ENCODE results near the gene BHMT. TPM values are rescaled to one million over a fixed set of nuclear protein-coding genes. Genes with fewer than 3 reads are reported as not detected.

Gene BHMT
- total and polyA plus RNA-seq, 2 donors (not counting 1 experiment from before 2014, with no cell fraction given), result 0.17 TPM; not detected in 1

GRCh38 chr5:79112703-79113058 lies 1.1 kb downstream of the BHMT start:
- H3K27me3 ChIP-seq (ENCODE audit: control insufficient read depth, insufficient read depth, low read length), result peaks cover 22% of the 10 kb centered on the region
- no peaks in the 10 kb centered on the region for H3K36me3 ChIP-seq (ENCODE audit: control insufficient read depth, insufficient read depth, low read length)
- no peaks in the 10 kb centered on the region for H4K20me1 ChIP-seq (ENCODE audit: control insufficient read depth, extremely low read depth, insufficient read depth, low read length)
- H2AFZ ChIP-seq (ENCODE audit: low read length), result no peak overlapping the region
- no peak overlapping the region for H3K9ac ChIP-seq (ENCODE audit: insufficient read depth, low read length)
- no peak overlapping the region for H3K4me2 ChIP-seq (ENCODE audit: extremely low read depth, insufficient read depth, low read length)
- H3K4me1 ChIP-seq (ENCODE audit: control insufficient read depth, extremely low read depth, insufficient read depth, low read length), result no peaks in the 10 kb centered on the region
- no peak overlapping the region for H3K27ac ChIP-seq (ENCODE audit: insufficient read depth, low read length)
- no peak overlapping the region for H3K4me3 ChIP-seq (replicated peaks in 1 of 4; ENCODE audit: control extremely low read depth in 1 of 4, insufficient read depth in 1 of 4, low read depth in 3 of 4, low read length in 4 of 4)
- no peaks in the 10 kb centered on the region for H3K79me2 ChIP-seq (ENCODE audit: control insufficient read depth, insufficient read depth, low read length)
- no peaks in the 10 kb centered on the region for H3K9me3 ChIP-seq (ENCODE audit: control insufficient read depth, insufficient read depth, low read depth, low read length)
- DNase-seq (ENCODE audit: low read depth in 2 of 2), result no peak
- TF ChIP-seq CTCF (conservative IDR thresholded peaks at IDR 0.05 in 1 of 2, IDR thresholded peaks at IDR 0.05 in 1 of 2; ENCODE audit: low read depth in 1 of 2, low read length in 2 of 2) (no peak), EZH2 (IDR thresholded peaks at IDR 0.05; ENCODE audit: low read length, missing control alignments) (no peak)

GRCh38 chr5:79119486-79119885 lies 7.9 kb downstream of the BHMT start:
- no peak for TF ChIP-seq CTCF (conservative IDR thresholded peaks at IDR 0.05 in 1 of 2, IDR thresholded peaks at IDR 0.05 in 1 of 2; ENCODE audit: low read depth in 1 of 2, low read length in 2 of 2)
- TF ChIP-seq EZH2 (IDR thresholded peaks at IDR 0.05; ENCODE audit: low read length, missing control alignments), result no peak
- Histone ChIP-seq H2AFZ (ENCODE audit: low read length) (no peak overlapping the region), H3K9ac (ENCODE audit: insufficient read depth, low read length) (no peak overlapping the region), H3K9me3 (ENCODE audit: control insufficient read depth, insufficient read depth, low read depth, low read length) (no peaks in the 10 kb centered on the region), H3K27ac (ENCODE audit: insufficient read depth, low read length) (no peak overlapping the region), H4K20me1 (ENCODE audit: control insufficient read depth, extremely low read depth, insufficient read depth, low read length) (no peaks in the 10 kb centered on the region), H3K4me3 (replicated peaks in 1 of 4; ENCODE audit: control extremely low read depth in 1 of 4, insufficient read depth in 1 of 4, low read depth in 3 of 4, low read length in 4 of 4) (no peak overlapping the region), H3K27me3 (ENCODE audit: control insufficient read depth, insufficient read depth, low read length) (peaks cover 2% of the 10 kb centered on the region), H3K4me2 (ENCODE audit: extremely low read depth, insufficient read depth, low read length) (no peak overlapping the region), H3K79me2 (ENCODE audit: control insufficient read depth, insufficient read depth, low read length) (no peaks in the 10 kb centered on the region), H3K4me1 (ENCODE audit: control insufficient read depth, extremely low read depth, insufficient read depth, low read length) (no peaks in the 10 kb centered on the region), H3K36me3 (ENCODE audit: control insufficient read depth, insufficient read depth, low read length) (no peaks in the 10 kb centered on the region)
- DNase-seq (ENCODE audit: low read depth in 2 of 2), result peak in 1 of 2 donors; percentile 74

GRCh38 chr5:79120221-79120620 lies 8.6 kb downstream of the BHMT start:
- H3K4me2 ChIP-seq (ENCODE audit: extremely low read depth, insufficient read depth, low read length), result no peak overlapping the region
- no peaks in the 10 kb centered on the region for H4K20me1 ChIP-seq (ENCODE audit: control insufficient read depth, extremely low read depth, insufficient read depth, low read length)
- H3K9ac ChIP-seq (ENCODE audit: insufficient read depth, low read length), result no peak overlapping the region
- TF ChIP-seq CTCF (conservative IDR thresholded peaks at IDR 0.05 in 1 of 2, IDR thresholded peaks at IDR 0.05 in 1 of 2; ENCODE audit: low read depth in 1 of 2, low read length in 2 of 2) (no peak), EZH2 (IDR thresholded peaks at IDR 0.05; ENCODE audit: low read length, missing control alignments) (no peak)
- H2AFZ ChIP-seq (ENCODE audit: low read length), result no peak overlapping the region
- no peaks in the 10 kb centered on the region for H3K36me3 ChIP-seq (ENCODE audit: control insufficient read depth, insufficient read depth, low read length)
- no peaks in the 10 kb centered on the region for H3K27me3 ChIP-seq (ENCODE audit: control insufficient read depth, insufficient read depth, low read length)
- H3K9me3 ChIP-seq (ENCODE audit: control insufficient read depth, insufficient read depth, low read depth, low read length), result no peaks in the 10 kb centered on the region
- H3K79me2 ChIP-seq (ENCODE audit: control insufficient read depth, insufficient read depth, low read length), result no peaks in the 10 kb centered on the region
- no peak overlapping the region for H3K4me3 ChIP-seq (replicated peaks in 1 of 4; ENCODE audit: control extremely low read depth in 1 of 4, insufficient read depth in 1 of 4, low read depth in 3 of 4, low read length in 4 of 4)
- peak in 1 of 2 donors; percentile 42 for DNase-seq (ENCODE audit: low read depth in 2 of 2)
- no peaks in the 10 kb centered on the region for H3K4me1 ChIP-seq (ENCODE audit: control insufficient read depth, extremely low read depth, insufficient read depth, low read length)
- no peak overlapping the region for H3K27ac ChIP-seq (ENCODE audit: insufficient read depth, low read length)

Data from fibroblast of lung (primary cell).